ENCODE measurements around the gene HES6. TPM values are rescaled to one million over a fixed set of nuclear protein-coding genes. Genes with fewer than 3 reads are reported as not detected.

The HES6 gene
- total and polyA plus RNA-seq, 2 of the 8 experiments (the other 6 are each of a cell fraction or from before 2014, with no cell fraction given) = 32.6 to 36.3 TPM

DNA sequence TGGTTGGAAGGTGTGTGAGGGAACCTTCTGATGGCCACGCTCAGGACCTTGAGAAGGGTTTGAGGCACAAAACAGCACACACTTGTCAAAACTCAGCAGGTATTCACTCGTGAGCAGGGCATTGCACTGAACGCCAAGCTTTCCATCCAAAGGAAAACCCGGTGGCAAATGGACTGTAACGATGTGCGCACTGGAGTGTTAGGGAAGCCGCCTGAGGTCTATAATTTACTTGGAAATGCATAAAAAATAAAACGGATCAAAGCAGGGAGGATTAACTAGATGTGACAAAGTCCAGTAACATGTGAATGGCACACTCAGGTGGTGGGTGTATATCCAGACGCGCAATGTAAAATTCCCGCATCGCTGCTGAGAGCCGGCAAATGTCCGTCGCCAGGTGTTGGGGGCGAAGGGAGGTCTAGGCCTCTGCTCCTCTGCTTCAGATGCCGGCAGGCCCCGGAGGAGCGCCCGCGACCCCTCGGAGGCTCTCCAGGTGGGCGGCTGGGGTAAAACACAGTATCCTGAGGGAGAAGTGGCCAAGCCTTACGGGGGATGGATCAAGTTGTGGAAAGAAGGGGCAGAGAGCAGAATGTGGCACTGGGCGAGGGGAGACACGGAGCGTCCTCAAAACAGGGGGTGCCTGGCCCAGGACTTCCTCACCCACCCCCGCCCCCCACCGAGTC lies 15.3 kb downstream of the HES6 start (continued):
- no peak for TF ChIP-seq FOSL1 (IDR thresholded peaks at IDR 0.05; ENCODE audit: insufficient read depth, low read depth, low read length)
